Neural progenitor cell (in vitro differentiated cells): Measurements from ENCODE around the gene TAAR6.

Experiments
- EZH2phosphoT487 ChIP-seq: fragments of 200-600 bp; sonication (generic); IDR thresholded peaks from 2 replicates; pipeline ENCODE4 v1.6.1; 2017; ENCODE audit warnings: antibody characterized with exemption
- TF ChIP-seq, protein P1 (sequence below): fragments of 200-600 bp; sonication (generic); IDR thresholded peaks from 2 replicates; pipeline ENCODE4 v1.5.1; 2017; ENCODE audit warnings: antibody characterized with exemption, mild to moderate bottlenecking

DNA sequence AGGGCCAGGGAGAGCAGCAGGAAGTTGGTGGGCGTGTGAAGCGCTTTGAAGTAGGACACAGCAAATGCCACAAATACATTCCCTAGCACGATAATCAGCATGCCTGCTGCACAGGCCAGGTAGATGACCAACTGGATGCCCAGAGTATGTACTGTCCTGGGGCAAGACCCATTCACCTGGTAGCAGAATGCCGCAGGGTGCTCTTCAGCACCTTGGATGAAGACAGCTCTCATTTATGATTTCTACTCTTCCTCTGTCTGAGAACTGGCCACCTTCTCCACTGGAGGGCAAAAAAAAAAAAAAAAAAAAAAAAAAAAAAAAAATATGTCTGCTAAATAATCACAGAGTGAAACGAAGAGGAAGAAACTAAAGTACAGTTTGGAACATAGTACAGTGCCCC lies 19.3 kb downstream of the TAAR6 start, which contains the start of gene TAAR5:
- TF ChIP-seq, protein P1, sequence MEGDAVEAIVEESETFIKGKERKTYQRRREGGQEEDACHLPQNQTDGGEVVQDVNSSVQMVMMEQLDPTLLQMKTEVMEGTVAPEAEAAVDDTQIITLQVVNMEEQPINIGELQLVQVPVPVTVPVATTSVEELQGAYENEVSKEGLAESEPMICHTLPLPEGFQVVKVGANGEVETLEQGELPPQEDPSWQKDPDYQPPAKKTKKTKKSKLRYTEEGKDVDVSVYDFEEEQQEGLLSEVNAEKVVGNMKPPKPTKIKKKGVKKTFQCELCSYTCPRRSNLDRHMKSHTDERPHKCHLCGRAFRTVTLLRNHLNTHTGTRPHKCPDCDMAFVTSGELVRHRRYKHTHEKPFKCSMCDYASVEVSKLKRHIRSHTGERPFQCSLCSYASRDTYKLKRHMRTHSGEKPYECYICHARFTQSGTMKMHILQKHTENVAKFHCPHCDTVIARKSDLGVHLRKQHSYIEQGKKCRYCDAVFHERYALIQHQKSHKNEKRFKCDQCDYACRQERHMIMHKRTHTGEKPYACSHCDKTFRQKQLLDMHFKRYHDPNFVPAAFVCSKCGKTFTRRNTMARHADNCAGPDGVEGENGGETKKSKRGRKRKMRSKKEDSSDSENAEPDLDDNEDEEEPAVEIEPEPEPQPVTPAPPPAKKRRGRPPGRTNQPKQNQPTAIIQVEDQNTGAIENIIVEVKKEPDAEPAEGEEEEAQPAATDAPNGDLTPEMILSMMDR, result no peak
- no peak for TF ChIP-seq EZH2phosphoT487
